ENCODE data around the gene DOP1A.

DNA sequence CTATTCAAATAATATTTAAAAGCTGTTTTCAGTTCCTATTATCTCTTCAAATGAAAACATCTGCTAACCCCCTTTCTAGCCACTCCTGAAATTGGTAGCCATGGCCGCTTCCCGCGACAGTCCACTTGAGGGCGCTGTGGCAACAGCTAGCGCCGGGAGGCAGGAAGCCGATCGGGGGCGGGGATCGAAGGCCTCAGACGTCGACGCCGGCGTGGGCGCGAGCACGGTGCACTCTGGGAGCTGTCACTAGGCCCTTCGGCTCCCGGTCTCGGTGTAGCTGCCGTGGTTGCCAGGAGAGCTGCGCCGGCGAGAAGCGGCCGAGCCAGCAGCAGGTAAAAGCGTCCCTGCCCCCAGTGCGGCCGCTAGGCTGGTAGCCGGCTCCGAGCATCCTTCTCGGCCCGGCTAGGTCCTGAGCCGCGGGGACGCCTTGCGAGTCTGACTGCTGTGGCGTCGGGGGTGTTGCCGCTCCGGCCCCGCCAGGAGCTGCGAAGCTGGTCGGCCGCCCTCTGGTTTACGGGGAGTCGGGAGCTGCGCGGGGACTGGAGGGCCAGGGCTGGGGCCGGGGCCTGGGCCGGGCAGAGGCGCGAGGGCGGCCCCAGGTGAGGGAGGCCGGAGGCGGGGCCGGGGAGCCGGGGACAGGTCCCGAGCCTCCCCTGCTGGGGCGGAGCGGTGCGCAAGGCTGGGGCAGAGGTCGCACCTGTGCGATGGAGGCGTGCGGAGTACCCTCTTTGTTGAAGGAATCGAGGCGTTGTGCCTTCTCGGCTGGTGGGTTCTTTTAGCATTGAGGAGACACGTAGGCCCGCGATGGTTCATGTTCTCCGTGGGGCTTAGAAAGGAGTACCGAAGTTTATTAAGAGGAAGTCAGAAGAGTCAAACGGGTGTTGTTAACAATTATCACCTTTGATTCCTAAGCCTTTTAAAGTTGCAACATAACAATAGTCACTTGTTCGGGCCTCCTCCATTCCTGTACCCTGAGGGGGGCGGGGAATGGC is at the start of gene DOP1A:
- no peak for TF ChIP-seq EZH2 (IDR thresholded peaks at IDR 0.05; ENCODE audit: borderline replicate concordance, low read depth, low read length, poor library complexity, severe bottlenecking)
- peak; percentile 99 for TF ChIP-seq CTCF (conservative IDR thresholded peaks at IDR 0.05; ENCODE audit: low read depth, low read length)
